ENCODE results near the gene IDH3B. TPM values are rescaled to one million over a fixed set of nuclear protein-coding genes. Genes with fewer than 3 reads are reported as not detected.
A peak's percentile ranks its signal among the peaks of the same experiment; 100 is the strongest.

The IDH3B gene
- total RNA-seq, 1 experiment from 2014 or later, result 261 TPM

GRCh38 chr20:2637246-2637645, 26.8 kb downstream of the IDH3B start:
- Histone ChIP-seq H3K27me3 (ENCODE audit: low read length) (peaks cover 9% of the 10 kb centered on the region; the same call in 1 of the 2 replicates), H3K79me2 (ENCODE audit: low read length) (no peaks in the 10 kb centered on the region), H3F3A (ENCODE audit: low read length, unreplicated experiment) (no peaks in the 10 kb centered on the region), H3K9ac (ENCODE audit: low read length) (no peak overlapping the region), H2AFZ (ENCODE audit: low read length) (no peak overlapping the region), H3K4me1 (ENCODE audit: insufficient read depth, low read length) (no peaks in the 10 kb centered on the region), H3K9me2 (replicated peaks; ENCODE audit: low read length) (no peaks in the 10 kb centered on the region), H4K20me1 (ENCODE audit: low read length) (no peaks in the 10 kb centered on the region), H3K27ac (ENCODE audit: low read length) (no peak overlapping the region), H3K36me3 (ENCODE audit: low read depth, low read length) (no peaks in the 10 kb centered on the region), H3K4me2 (ENCODE audit: low read length) (no peak overlapping the region), H3K9me3 (ENCODE audit: low read length) (no peaks in the 10 kb centered on the region), H3K4me3 (ENCODE audit: low read length) (no peak overlapping the region)
- ChIA-PET POLR2A (ENCODE audit: unreplicated experiment) (no interaction called here), CTCF (no interaction called here)
- no peak for TF ChIP-seq CTCF (conservative IDR thresholded peaks at IDR 0.05; ENCODE audit: low read depth, low read length)
- TF ChIP-seq EZH2 (IDR thresholded peaks at IDR 0.05; ENCODE audit: low read length, unreplicated experiment), result no peak
- TF ChIP-seq EZH2phosphoT487 (IDR thresholded peaks at IDR 0.05; ENCODE audit: borderline replicate concordance, low read length), result no peak
- no peak for DNase-seq
- intact Hi-C loops (cut with micrococcal nuclease), result no loop called here
- no peak for ATAC-seq
- no TSS peak for BruUV-seq (replicated peaks)

GRCh38 chr20:2633381-2633780, 30.6 kb downstream of the IDH3B start:
- no peak for TF ChIP-seq EZH2phosphoT487 (IDR thresholded peaks at IDR 0.05; ENCODE audit: borderline replicate concordance, low read length)
- no peak for TF ChIP-seq CTCF (conservative IDR thresholded peaks at IDR 0.05; ENCODE audit: low read depth, low read length)
- no peak for TF ChIP-seq EZH2 (IDR thresholded peaks at IDR 0.05; ENCODE audit: low read length, unreplicated experiment)
- H3K27ac ChIP-seq (ENCODE audit: low read length), result no peak overlapping the region
- no peaks in the 10 kb centered on the region for H3K4me1 ChIP-seq (ENCODE audit: insufficient read depth, low read length)
- H3K79me2 ChIP-seq (ENCODE audit: low read length), result no peaks in the 10 kb centered on the region
- BruUV-seq (replicated peaks), result no TSS peak
- no peaks in the 10 kb centered on the region for H4K20me1 ChIP-seq (ENCODE audit: low read length)
- H3K9me3 ChIP-seq (ENCODE audit: low read length), result no peaks in the 10 kb centered on the region
- intact Hi-C loops (cut with micrococcal nuclease), result loop anchor here (5.0 kb wide), 1 partner anchor 106 kb away; no protein-coding TSS in a partner anchor
- CTCF ChIA-PET, result interaction anchor here (0.5 kb wide), 1 partner anchor 112 kb away, joined by 3 read pairs; no protein-coding TSS in a partner anchor
- no peak overlapping the region for H2AFZ ChIP-seq (ENCODE audit: low read length)
- POLR2A ChIA-PET (ENCODE audit: unreplicated experiment), result no interaction called here
- no peak overlapping the region for H3K9ac ChIP-seq (ENCODE audit: low read length)
- ATAC-seq (no peak), DNase-seq (no peak)
- H3K4me2 ChIP-seq (ENCODE audit: low read length), result no peak overlapping the region
- no peak overlapping the region for H3K4me3 ChIP-seq (ENCODE audit: low read length)
- no peaks in the 10 kb centered on the region for H3K36me3 ChIP-seq (ENCODE audit: low read depth, low read length)
- no peaks in the 10 kb centered on the region for H3K9me2 ChIP-seq (replicated peaks; ENCODE audit: low read length)
- H3F3A ChIP-seq (ENCODE audit: low read length, unreplicated experiment), result no peaks in the 10 kb centered on the region
- H3K27me3 ChIP-seq (ENCODE audit: low read length), result peaks cover 9% of the 10 kb centered on the region; the same call in 1 of the 2 replicates

GRCh38 chr20:2631228-2631627, 32.8 kb downstream of the IDH3B start:
- peak; percentile 45; the same call in 1 of the 2 replicates for ATAC-seq
- intact Hi-C loops (cut with micrococcal nuclease), result loop anchor here (5.0 kb wide), 1 partner anchor 104 kb away; no protein-coding TSS in a partner anchor
- CTCF ChIA-PET, result interaction anchor here (0.6 to 1.5 kb wide), 4 partner anchors 33 to 110 kb away, joined by 3 to 7 read pairs (median 6); no protein-coding TSS in a partner anchor

More at GRCh38 chr20:2631228-2631627, 32.8 kb downstream of the IDH3B start:
- POLR2A ChIA-PET (ENCODE audit: unreplicated experiment), result interaction anchor here (0.6 kb wide), 1 partner anchor 355 kb away, joined by 3 read pairs; no protein-coding TSS in a partner anchor
- Histone ChIP-seq H4K20me1 (ENCODE audit: low read length) (no peaks in the 10 kb centered on the region), H3K36me3 (ENCODE audit: low read depth, low read length) (0 out of 2 replicates have a peak, but pooled peaks cover 3% of the 10 kb centered on the region), H2AFZ (ENCODE audit: low read length) (no peak overlapping the region), H3K27me3 (ENCODE audit: low read length) (peaks cover 9% of the 10 kb centered on the region; the same call in 1 of the 2 replicates), H3K9me3 (ENCODE audit: low read length) (0 out of 2 replicates have a peak, but pooled peaks cover 6% of the 10 kb centered on the region), H3K27ac (ENCODE audit: low read length) (no peak overlapping the region), H3K9me2 (replicated peaks; ENCODE audit: low read length) (no peaks in the 10 kb centered on the region), H3K4me3 (ENCODE audit: low read length) (no peak overlapping the region), H3K79me2 (ENCODE audit: low read length) (no peaks in the 10 kb centered on the region), H3K9ac (ENCODE audit: low read length) (no peak overlapping the region), H3F3A (ENCODE audit: low read length, unreplicated experiment) (no peaks in the 10 kb centered on the region), H3K4me1 (ENCODE audit: insufficient read depth, low read length) (no peaks in the 10 kb centered on the region), H3K4me2 (ENCODE audit: low read length) (no peak overlapping the region)
- no TSS peak for BruUV-seq (replicated peaks)
- peak; percentile 31 for DNase-seq
- TF ChIP-seq CTCF (conservative IDR thresholded peaks at IDR 0.05; ENCODE audit: low read depth, low read length) (peak; percentile 55; the same call in 1 of the 2 replicates), EZH2phosphoT487 (IDR thresholded peaks at IDR 0.05; ENCODE audit: borderline replicate concordance, low read length) (no peak)

Data from PC-3 (cell line).